Caco-2 (cell line): Measurements from ENCODE around the gene SHE. TPM values are rescaled to one million over a fixed set of nuclear protein-coding genes. Genes with fewer than 3 reads are reported as not detected.

ENCODE experiments used
- BruUV-seq: library from RNA; stranded (reverse); fragments of 400-500 nt; replicated peaks from 2 replicates; lab custom pipeline; 2021; lab: Mats Ljungman, UMichigan
- CTCF ChIA-PET: fragments of 300-600 bp; sonication (Branson Sonifier 250); formaldehyde crosslinking; loops from one replicate; lab custom pipeline; 2022; ENCODE audit warnings: antibody characterized with exemption; lab: Charles Lee
- POLR2A ChIA-PET: fragments of 300-600 bp; sonication (Branson Sonifier 250); formaldehyde crosslinking; loops from one replicate; lab custom pipeline; 2022; ENCODE audit warnings: antibody characterized with exemption; lab: Charles Lee
- DNase-seq, 2 experiments: peaks; one replicate each; pipeline versions ENCODE4 v3.0.0 to v3.0.0-alpha.2; 2020 to 2022
- H3K27me3 ChIP-seq: replicated peaks from 2 replicates; pipeline ENCODE4 v1.6.0; 2011; ENCODE audit warnings: low read length; ENCODE audit not compliant: control insufficient read depth, insufficient read depth
- H3K36me3 ChIP-seq: 2 replicates; pipeline ENCODE4 v1.5.1; 2011; ENCODE audit warnings: low read length; ENCODE audit not compliant: control insufficient read depth, insufficient read depth
- H3K4me1 ChIP-seq: fragments of 250-450 bp; sonication (Bioruptor Pico); 2 replicates; pipeline ENCODE4 v1.5.1; 2020; ENCODE audit warnings: mild to moderate bottlenecking
- H3K4me3 ChIP-seq: 2 replicates; pipeline ENCODE4 v1.5.1; 2011; ENCODE audit warnings: low read depth, mild to moderate bottlenecking, control low read depth, low read length
- H3K9me3 ChIP-seq: fragments of 250-450 bp; sonication (Bioruptor Pico); 2 replicates; pipeline ENCODE4 v1.5.1; 2020; ENCODE audit warnings: mild to moderate bottlenecking, moderate library complexity
- H3K27ac Mint-ChIP-seq: one replicate; pipeline ENCODE4 v1.8.0; 2022; ENCODE audit warnings: mixed read lengths; ENCODE audit not compliant: unreplicated experiment
- H3K27me3 Mint-ChIP-seq: one replicate; pipeline ENCODE4 v1.8.0; 2022; ENCODE audit warnings: mixed read lengths; ENCODE audit not compliant: insufficient read depth, unreplicated experiment
- H3K36me3 Mint-ChIP-seq: one replicate; pipeline ENCODE4 v1.8.0; 2022; ENCODE audit warnings: mild to moderate bottlenecking, mixed read lengths; ENCODE audit not compliant: insufficient read depth, unreplicated experiment
- H3K4me1 Mint-ChIP-seq: one replicate; pipeline ENCODE4 v1.8.0; 2022; ENCODE audit warnings: low read depth, mixed read lengths; ENCODE audit not compliant: unreplicated experiment
- H3K4me3 Mint-ChIP-seq: one replicate; pipeline ENCODE4 v1.8.0; 2022; ENCODE audit warnings: mild to moderate bottlenecking, moderate library complexity, mixed read lengths; ENCODE audit not compliant: unreplicated experiment
- H3K9me3 Mint-ChIP-seq: one replicate; pipeline ENCODE4 v1.8.0; 2022; ENCODE audit warnings: mixed read lengths; ENCODE audit not compliant: unreplicated experiment
- intact Hi-C: fragments of 100-400 bp; cut with micrococcal nuclease; formaldehyde crosslinking; loops from one replicate; pipeline ENCODE4 v1.10.0; 2022; ENCODE audit not compliant: unreplicated experiment
- total RNA-seq: library from RNA; stranded (reverse); gene quantifications from 2 replicates; pipeline ENCODE4 v1.2.3, GENCODE V29; 2022
- TF ChIP-seq, protein P1 (sequence below), 2 experiments: fragments of 200-600 bp in 1 of 2; IDR thresholded peaks; 1 replicate in 1 of 2; 2 replicates in 1 of 2; pipeline versions ENCODE4 v1.5.1 to v1.8.0; 2011 to 2022; ENCODE audit warnings: antibody characterized with exemption in 1 of 2, control low read depth in 1 of 2, inconsistent platforms in 1 of 2, low read depth in 1 of 2, low read length in 1 of 2, mild to moderate bottlenecking in 1 of 2, moderate library complexity in 1 of 2; ENCODE audit not compliant: insufficient read depth in 1 of 2, severe bottlenecking in 1 of 2, unreplicated experiment in 1 of 2

The SHE gene
- total RNA-seq, 1 experiment from 2014 or later, result not detected

DNA sequence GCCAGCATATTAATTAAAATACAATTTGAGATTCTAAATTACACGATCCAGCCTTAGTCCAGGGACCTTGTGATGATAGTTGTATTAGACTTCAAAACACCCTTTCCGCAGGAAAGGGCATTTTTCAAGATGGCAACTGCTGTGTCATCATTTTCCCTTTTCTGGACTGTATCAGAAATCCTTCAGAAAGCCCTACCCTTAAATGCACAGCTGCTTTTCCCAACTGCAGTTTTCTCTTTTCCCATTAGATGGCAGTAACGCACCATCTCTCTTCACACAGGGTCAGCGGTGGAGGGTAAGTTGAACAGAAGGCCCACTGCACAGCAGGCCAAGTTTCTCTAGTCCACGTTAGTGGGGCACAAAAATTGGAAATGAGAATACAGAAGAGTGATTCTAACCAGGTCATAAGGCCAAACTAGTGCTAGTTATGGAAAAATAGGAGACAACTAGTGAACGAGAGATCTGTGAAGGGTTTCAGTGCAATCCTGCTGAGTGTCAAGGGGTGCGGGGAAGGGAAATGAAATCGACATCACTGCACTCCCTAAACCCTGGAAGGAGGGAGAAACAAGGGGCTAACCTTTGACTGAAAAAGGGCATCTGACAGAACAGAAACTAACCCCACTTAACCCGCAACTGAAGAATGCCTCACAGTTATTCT, 22.3 kb downstream of the SHE start:
- H3K27me3 ChIP-seq, result no peaks in the 10 kb centered on the region
- Mint-ChIP-seq H3K9me3 (no peaks in the 10 kb centered on the region), H3K36me3 (no peaks in the 10 kb centered on the region), H3K4me1 (no peaks in the 10 kb centered on the region), H3K4me3 (no peak overlapping the region), H3K27ac (no peak overlapping the region), H3K27me3 (no peaks in the 10 kb centered on the region)
- TF ChIP-seq, protein P1, sequence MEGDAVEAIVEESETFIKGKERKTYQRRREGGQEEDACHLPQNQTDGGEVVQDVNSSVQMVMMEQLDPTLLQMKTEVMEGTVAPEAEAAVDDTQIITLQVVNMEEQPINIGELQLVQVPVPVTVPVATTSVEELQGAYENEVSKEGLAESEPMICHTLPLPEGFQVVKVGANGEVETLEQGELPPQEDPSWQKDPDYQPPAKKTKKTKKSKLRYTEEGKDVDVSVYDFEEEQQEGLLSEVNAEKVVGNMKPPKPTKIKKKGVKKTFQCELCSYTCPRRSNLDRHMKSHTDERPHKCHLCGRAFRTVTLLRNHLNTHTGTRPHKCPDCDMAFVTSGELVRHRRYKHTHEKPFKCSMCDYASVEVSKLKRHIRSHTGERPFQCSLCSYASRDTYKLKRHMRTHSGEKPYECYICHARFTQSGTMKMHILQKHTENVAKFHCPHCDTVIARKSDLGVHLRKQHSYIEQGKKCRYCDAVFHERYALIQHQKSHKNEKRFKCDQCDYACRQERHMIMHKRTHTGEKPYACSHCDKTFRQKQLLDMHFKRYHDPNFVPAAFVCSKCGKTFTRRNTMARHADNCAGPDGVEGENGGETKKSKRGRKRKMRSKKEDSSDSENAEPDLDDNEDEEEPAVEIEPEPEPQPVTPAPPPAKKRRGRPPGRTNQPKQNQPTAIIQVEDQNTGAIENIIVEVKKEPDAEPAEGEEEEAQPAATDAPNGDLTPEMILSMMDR (IDR thresholded peaks at IDR 0.05; ENCODE audit: insufficient read depth in 1 of 2, low read depth in 1 of 2, low read length in 1 of 2, severe bottlenecking in 1 of 2, unreplicated experiment in 1 of 2), result peak; percentile 78 to 85
- no peaks in the 10 kb centered on the region for H3K9me3 ChIP-seq
- H3K4me1 ChIP-seq, result no peaks in the 10 kb centered on the region
- intact Hi-C loops, result loop anchor here (1.0 to 10.0 kb wide), 7 partner anchors 61 to 395 kb away; partner anchors contain the start of genes IL6R and KCNN3
- POLR2A ChIA-PET, result no interaction called here
- BruUV-seq, result no TSS peak
- H3K4me3 ChIP-seq, result no peak overlapping the region
- H3K36me3 ChIP-seq, result no peaks in the 10 kb centered on the region
- CTCF ChIA-PET, result interaction anchor here (0.6 to 3.3 kb wide), 11 partner anchors 8 to 399 kb away, joined by 3 to 44 read pairs (median 3); partner anchors contain the start of gene CHRNB2
- peak; percentile 66 to 86 for DNase-seq

DNA sequence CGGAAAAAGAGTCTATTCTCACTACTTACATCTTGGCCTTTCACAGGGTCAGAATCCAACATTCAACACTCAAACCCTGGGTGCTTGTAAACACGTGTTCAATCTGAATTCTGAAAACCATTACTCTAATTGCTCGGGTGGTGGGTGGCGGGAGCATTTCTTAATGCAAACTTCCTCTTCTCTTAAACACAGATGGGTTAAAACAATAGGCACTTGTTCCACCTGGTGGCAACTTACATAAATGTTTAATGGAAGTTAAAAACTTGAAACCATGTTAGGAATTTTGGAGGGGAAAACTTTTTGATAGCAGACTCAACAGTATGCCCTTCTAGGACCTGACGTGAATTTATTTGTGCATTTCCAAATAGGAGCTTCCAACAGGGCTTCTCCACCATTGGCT, 23.6 kb downstream of the SHE start:
- Histone ChIP-seq H3K36me3 (no peaks in the 10 kb centered on the region), H3K4me3 (no peak overlapping the region), H3K4me1 (no peaks in the 10 kb centered on the region), H3K9me3 (no peaks in the 10 kb centered on the region), H3K27me3 (no peaks in the 10 kb centered on the region)
- no peaks in the 10 kb centered on the region for H3K9me3 Mint-ChIP-seq
- no peak overlapping the region for H3K27ac Mint-ChIP-seq
- intact Hi-C loops, result loop anchor here (1.0 to 5.0 kb wide), 3 partner anchors 60 to 126 kb away; partner anchors contain the start of gene IL6R
- ChIA-PET CTCF (interaction anchor here (1.5 to 3.3 kb wide), 3 partner anchors 67 to 400 kb away, joined by 4 to 44 read pairs (median 5); no protein-coding TSS in a partner anchor), POLR2A (interaction anchor here (0.6 kb wide), 1 partner anchor 11 kb away, joined by 5 read pairs; no protein-coding TSS in a partner anchor)
- no peaks in the 10 kb centered on the region for H3K27me3 Mint-ChIP-seq
- H3K4me1 Mint-ChIP-seq, result no peaks in the 10 kb centered on the region
- TF ChIP-seq, protein P1 (IDR thresholded peaks at IDR 0.05; ENCODE audit: insufficient read depth in 1 of 2, low read depth in 1 of 2, low read length in 1 of 2, severe bottlenecking in 1 of 2, unreplicated experiment in 1 of 2), result no peak
- BruUV-seq, result no TSS peak
- H3K36me3 Mint-ChIP-seq, result no peaks in the 10 kb centered on the region
- DNase-seq, result no peak
- no peak overlapping the region for H3K4me3 Mint-ChIP-seq

GRCh38 chr1:154478013-154478412, 24.2 kb downstream of the SHE start:
- no peaks in the 10 kb centered on the region for H3K36me3 ChIP-seq
- H3K4me3 ChIP-seq, result no peak overlapping the region
- H3K36me3 Mint-ChIP-seq, result no peaks in the 10 kb centered on the region
- H3K27ac Mint-ChIP-seq, result no peak overlapping the region
- no peaks in the 10 kb centered on the region for H3K9me3 Mint-ChIP-seq
- no peaks in the 10 kb centered on the region for H3K27me3 Mint-ChIP-seq
- POLR2A ChIA-PET, result no interaction called here
- no peaks in the 10 kb centered on the region for H3K4me1 Mint-ChIP-seq
- H3K4me3 Mint-ChIP-seq, result no peak overlapping the region
- intact Hi-C loops, result loop anchor here (2.0 to 5.0 kb wide), 2 partner anchors 59 to 126 kb away; no protein-coding TSS in a partner anchor
- H3K4me1 ChIP-seq, result no peaks in the 10 kb centered on the region
- no peak for DNase-seq
- CTCF ChIA-PET, result no interaction called here
- H3K27me3 ChIP-seq, result no peaks in the 10 kb centered on the region
- TF ChIP-seq, protein P1 (IDR thresholded peaks at IDR 0.05; ENCODE audit: insufficient read depth in 1 of 2, low read depth in 1 of 2, low read length in 1 of 2, severe bottlenecking in 1 of 2, unreplicated experiment in 1 of 2), result no peak
- no TSS peak for BruUV-seq
- no peaks in the 10 kb centered on the region for H3K9me3 ChIP-seq
